Muscle of leg (tissue), 11 donors: ENCODE measurements around the gene SLC25A26. TPM values are rescaled to one million over a fixed set of nuclear protein-coding genes. Genes with fewer than 3 reads are reported as not detected.
A peak's percentile ranks its signal among the peaks of the same experiment; 100 is the strongest.

Experiments used
- DNase-seq: peaks from one replicate; pipeline ENCODE4 v3.0.0; 2013
- H3K27ac ChIP-seq: one replicate; pipeline ENCODE4 v1.5.1; 2013; ENCODE audit warnings: mild to moderate bottlenecking, low read length, control low read depth
- H3K27me3 ChIP-seq: one replicate; pipeline ENCODE4 v1.6.1; 2013; ENCODE audit warnings: low read length; ENCODE audit not compliant: control insufficient read depth, insufficient read depth
- H3K36me3 ChIP-seq: one replicate; pipeline ENCODE4 v1.6.1; 2013; ENCODE audit warnings: low read length; ENCODE audit not compliant: control insufficient read depth, insufficient read depth
- H3K4me1 ChIP-seq: one replicate; pipeline ENCODE4 v1.6.1; 2013; ENCODE audit warnings: low read length; ENCODE audit not compliant: control insufficient read depth, insufficient read depth
- H3K4me3 ChIP-seq: one replicate; pipeline ENCODE4 v1.5.1; 2013; ENCODE audit warnings: low read length, control low read depth
- H3K9me3 ChIP-seq: replicated peaks from 2 replicates; pipeline ENCODE4 v1.6.1; 2013; ENCODE audit warnings: low read depth, low read length; ENCODE audit not compliant: control insufficient read depth
- WGBS: methylation state at CpG from one replicate; pipeline ENCODE4 v1.1.5; 2013; ENCODE audit warnings: missing lambda C conversion rate; ENCODE audit not compliant: insufficient coverage; 5-methylcytosine and 5-hydroxymethylcytosine counted together
- polyA plus RNA-seq, 8 donors: library from polyadenylated mRNA; unstranded; fragments of 120-200 nt; gene quantifications; one replicate each; pipeline versions ENCODE4 v1.2.1 to v1.2.3, GENCODE V29; 2013; ENCODE audit warnings: inconsistent platforms in 1 of 8, low replicate concordance in 1 of 8; ENCODE audit not compliant: insufficient read length in 8 of 8, insufficient read depth in 1 of 8
- total RNA-seq: library from RNA; stranded (reverse); fragments of 120-200 nt; gene quantifications from one replicate; pipeline ENCODE4 v1.2.4, GENCODE V29; 2013

SLC25A26 gene
- total and polyA plus RNA-seq, 9 donors = 23.9 to 34.6 (median 28.4) TPM

- Histone ChIP-seq H3K4me3 (no peak overlapping the region), H3K4me1 (peaks cover 94% of the 10 kb centered on the region), H3K9me3 (no peaks in the 10 kb centered on the region), H3K27ac (no peak overlapping the region), H3K36me3 (peaks cover 86% of the 10 kb centered on the region), H3K27me3 (no peaks in the 10 kb centered on the region)
- DNase-seq = no peak
- 68% methylated on average over 4 of the region's 15 CpGs for WGBS
Observed at GRCh38 chr3:66404197-66404596, 183.4 kb downstream of the SLC25A26 start.

- peaks cover 91% of the 10 kb centered on the region for H3K36me3 ChIP-seq
- no peak overlapping the region for H3K4me3 ChIP-seq
- H3K4me1 ChIP-seq = peaks cover 89% of the 10 kb centered on the region
- H3K9me3 ChIP-seq = no peaks in the 10 kb centered on the region
- DNase-seq = no peak
- no peaks in the 10 kb centered on the region for H3K27me3 ChIP-seq
- H3K27ac ChIP-seq = peak overlapping the region; percentile 45
- 89% methylated on average over 20 of the region's 32 CpGs for WGBS
Observed at GRCh38 chr3:66404903-66405700, 184.3 kb downstream of the SLC25A26 start.

GRCh38 chr3:66405701-66406091, 184.9 kb downstream of the SLC25A26 start:
- DNase-seq = no peak
- peaks cover 92% of the 10 kb centered on the region for H3K36me3 ChIP-seq
- H3K4me3 ChIP-seq = no peak overlapping the region
- peaks cover 87% of the 10 kb centered on the region for H3K4me1 ChIP-seq
- no peaks in the 10 kb centered on the region for H3K27me3 ChIP-seq
- 81% methylated on average over 9 of the region's 11 CpGs for WGBS
- H3K27ac ChIP-seq = peak overlapping the region; percentile 45
- no peaks in the 10 kb centered on the region for H3K9me3 ChIP-seq

DNA sequence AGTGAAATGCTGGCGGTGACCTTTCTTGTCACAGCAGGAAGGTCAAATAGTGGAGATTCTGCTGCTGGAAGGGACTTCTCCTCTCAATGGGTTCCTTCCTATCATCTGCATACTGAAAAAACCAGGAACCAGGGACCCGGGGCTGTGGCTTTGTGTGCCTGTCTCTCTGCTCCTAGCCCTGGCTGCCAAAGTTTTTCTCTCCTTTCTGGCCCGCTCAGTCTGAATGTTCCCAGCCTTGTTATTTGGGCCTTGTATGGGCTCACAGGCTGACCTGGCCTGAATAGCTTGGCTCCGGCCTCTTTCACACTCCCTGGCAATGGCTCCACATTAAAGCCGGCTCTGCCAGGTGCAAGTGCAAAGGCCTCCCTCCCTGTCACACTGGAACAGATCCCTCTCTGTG, 185.4 kb downstream of the SLC25A26 start:
- Histone ChIP-seq H3K27me3 (no peaks in the 10 kb centered on the region), H3K27ac (peak overlapping the region; percentile 45), H3K4me1 (peaks cover 83% of the 10 kb centered on the region), H3K9me3 (no peaks in the 10 kb centered on the region), H3K36me3 (peaks cover 94% of the 10 kb centered on the region), H3K4me3 (no peak overlapping the region)
- WGBS = 32% methylated on average over 4 of the region's 5 CpGs
- DNase-seq = no peak

GRCh38 chr3:66406831-66407610, 186.2 kb downstream of the SLC25A26 start:
- Histone ChIP-seq H3K27ac (peak overlapping the region; percentile 69), H3K36me3 (peaks cover 93% of the 10 kb centered on the region), H3K27me3 (no peaks in the 10 kb centered on the region), H3K9me3 (no peaks in the 10 kb centered on the region), H3K4me3 (no peak overlapping the region), H3K4me1 (peaks cover 80% of the 10 kb centered on the region)
- DNase-seq = peak; percentile 88
- 27% methylated on average over 8 of the region's 17 CpGs for WGBS

- DNase-seq = peak; percentile 80
- Histone ChIP-seq H3K4me3 (no peak overlapping the region), H3K4me1 (peaks cover 80% of the 10 kb centered on the region), H3K9me3 (no peaks in the 10 kb centered on the region), H3K27me3 (no peaks in the 10 kb centered on the region), H3K27ac (peak overlapping the region; percentile 69), H3K36me3 (peaks cover 94% of the 10 kb centered on the region)
- WGBS = 37% methylated on average over 5 of the region's 14 CpGs
Observed at GRCh38 chr3:66407611-66408218, 186.9 kb downstream of the SLC25A26 start.

DNA sequence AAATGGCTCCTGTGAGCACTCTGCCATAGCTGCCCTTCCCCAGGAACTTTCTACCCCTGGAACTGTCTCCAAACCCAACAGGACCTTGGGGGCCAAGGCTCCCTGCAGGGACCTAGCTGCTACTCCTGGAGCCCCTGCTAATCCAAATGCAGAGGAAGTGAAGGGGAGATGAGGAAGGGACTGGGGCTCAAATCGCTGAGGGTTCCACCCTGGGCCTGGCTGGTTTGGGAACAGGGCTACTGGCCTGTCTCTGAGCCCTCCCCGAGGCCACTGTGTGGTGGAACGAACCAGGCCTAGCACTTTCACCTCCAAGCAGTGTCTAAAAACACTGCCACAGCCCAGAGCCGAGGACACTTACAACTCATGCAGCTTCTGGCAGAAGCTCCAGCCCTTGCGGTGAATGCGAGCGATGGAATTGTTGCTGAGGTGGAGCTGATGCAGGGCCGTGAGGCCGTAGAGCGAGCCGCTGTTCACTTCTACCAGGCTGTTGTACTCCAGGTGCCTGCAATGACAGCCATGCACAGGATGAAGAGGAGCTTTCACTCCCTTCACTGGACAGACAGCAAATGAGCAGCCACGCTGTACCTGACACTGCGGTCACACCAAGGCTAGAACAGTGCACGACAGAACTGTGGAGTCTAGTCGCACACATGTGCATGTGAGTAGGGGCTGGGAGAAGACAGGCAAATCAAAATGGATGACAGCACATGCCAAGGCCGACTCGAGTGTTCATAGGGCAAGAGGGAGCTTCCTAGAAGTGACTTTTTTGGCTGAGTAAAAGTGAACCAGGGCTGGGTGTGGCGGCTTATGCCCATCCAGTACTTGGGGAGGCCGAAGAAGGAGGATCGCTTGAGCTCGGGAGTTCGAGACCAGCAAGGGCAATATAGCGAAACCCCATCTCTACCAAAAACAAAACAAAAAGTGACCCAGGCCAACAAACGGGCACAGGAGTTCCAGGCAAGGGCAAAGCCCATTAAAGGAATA, 189.3 kb downstream of the SLC25A26 start:
- Histone ChIP-seq H3K36me3 (peaks cover 90% of the 10 kb centered on the region), H3K27ac (no peak overlapping the region), H3K9me3 (no peaks in the 10 kb centered on the region), H3K27me3 (no peaks in the 10 kb centered on the region), H3K4me3 (no peak overlapping the region), H3K4me1 (peaks cover 66% of the 10 kb centered on the region)
- no peak for DNase-seq
- 91% methylated on average over 17 of the region's 24 CpGs for WGBS

- WGBS = 92% methylated on average over 4 of the region's 7 CpGs
- no peak overlapping the region for H3K4me3 ChIP-seq
- peak overlapping the region; percentile 43 for H3K27ac ChIP-seq
- no peaks in the 10 kb centered on the region for H3K27me3 ChIP-seq
- DNase-seq = no peak
- no peaks in the 10 kb centered on the region for H3K9me3 ChIP-seq
- peaks cover 87% of the 10 kb centered on the region for H3K36me3 ChIP-seq
- peaks cover 57% of the 10 kb centered on the region for H3K4me1 ChIP-seq
Observed at GRCh38 chr3:66410976-66411375, 190.2 kb downstream of the SLC25A26 start.

DNA sequence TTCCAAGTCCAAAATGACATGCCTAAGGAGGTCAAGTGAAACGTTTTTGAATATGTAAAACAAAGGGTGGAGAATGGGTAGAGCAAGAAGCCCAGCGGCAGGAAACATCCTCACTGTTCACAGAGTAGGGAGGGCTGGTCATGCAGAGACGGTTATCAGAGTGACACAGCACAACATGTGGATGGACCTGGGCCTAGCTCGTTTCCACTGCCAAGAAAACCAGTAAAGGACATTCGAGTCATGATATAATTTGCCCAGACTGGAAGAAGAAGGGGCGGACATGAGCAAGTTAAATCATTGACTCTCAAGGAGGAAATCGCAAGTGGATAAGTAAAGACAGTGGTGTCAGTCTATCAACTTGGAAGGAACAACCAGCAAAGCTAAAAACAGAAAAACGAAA, 190.7 kb downstream of the SLC25A26 start:
- peak; percentile 68 for DNase-seq
- no peaks in the 10 kb centered on the region for H3K9me3 ChIP-seq
- 38% methylated on average over 7 of the region's 8 CpGs for WGBS
- no peaks in the 10 kb centered on the region for H3K27me3 ChIP-seq
- no peak overlapping the region for H3K4me3 ChIP-seq
- peak overlapping the region; percentile 43 for H3K27ac ChIP-seq
- H3K36me3 ChIP-seq = peaks cover 83% of the 10 kb centered on the region
- peaks cover 52% of the 10 kb centered on the region for H3K4me1 ChIP-seq
